T47D (cell line): ENCODE measurements around the gene SBK2.
A peak's percentile ranks its signal among the peaks of the same experiment; 100 is the strongest.

Source experiments
- DNase-seq, 2 experiments: peaks; one replicate each; pipeline versions ENCODE4 v3.0.0 to v3.0.0-alpha.2; 2011 to 2012; ENCODE audit warnings: low read depth in 1 of 2, low spot score in 1 of 2
- JUND ChIP-seq: IDR thresholded peaks from 2 replicates; pipeline ENCODE4 v1.6.1; 2012; ENCODE audit warnings: low read depth
- in situ Hi-C: cut with HindIII; loops from 2 replicates; pipeline ENCODE4 v1.10.0; 2016; ENCODE audit warnings: low sequenced_read_pairs, low pct_unique_long_range_greater_than_20kb

The SBK2 gene

GRCh38 chr19:55525289-55526101 is 11.4 kb downstream of the SBK2 start:
- in situ Hi-C loops, result no loop called here
- TF ChIP-seq JUND, result no peak
- DNase-seq, result no peak

- in situ Hi-C loops, result no loop called here
- no peak for TF ChIP-seq JUND
- no peak for DNase-seq
Measured at GRCh38 chr19:55520691-55521292, 16.1 kb downstream of the SBK2 start.

- TF ChIP-seq JUND, result no peak
- no peak for DNase-seq
- in situ Hi-C loops, result no loop called here
Measured at GRCh38 chr19:55519451-55520311, 17.3 kb downstream of the SBK2 start.

GRCh38 chr19:55516878-55517620 is 19.9 kb downstream of the SBK2 start:
- peak; percentile 91 to 92 for DNase-seq
- in situ Hi-C loops, result no loop called here
- TF ChIP-seq JUND, result no peak

- no peak for TF ChIP-seq JUND
- no peak for DNase-seq
- in situ Hi-C loops, result no loop called here
Measured at GRCh38 chr19:55508120-55508519, 28.8 kb downstream of the SBK2 start.

- TF ChIP-seq JUND, result no peak
- DNase-seq, result no peak
- in situ Hi-C loops, result no loop called here
Measured at GRCh38 chr19:55504981-55505380, 32.0 kb downstream of the SBK2 start.

GRCh38 chr19:55504252-55504603 is 32.7 kb downstream of the SBK2 start:
- DNase-seq, result no peak
- TF ChIP-seq JUND, result no peak
- in situ Hi-C loops, result no loop called here

GRCh38 chr19:55503502-55504251 is 33.3 kb downstream of the SBK2 start:
- TF ChIP-seq JUND, result no peak
- in situ Hi-C loops, result no loop called here
- DNase-seq, result peak; percentile 92 to 95

- TF ChIP-seq JUND, result no peak
- in situ Hi-C loops, result no loop called here
- no peak for DNase-seq
Measured at GRCh38 chr19:55503157-55503501, 33.8 kb downstream of the SBK2 start.

- TF ChIP-seq JUND, result no peak
- in situ Hi-C loops, result no loop called here
- no peak for DNase-seq
Measured at GRCh38 chr19:55502197-55502952, 34.6 kb downstream of the SBK2 start.

- no peak for DNase-seq
- in situ Hi-C loops, result no loop called here
- TF ChIP-seq JUND, result no peak
Measured at GRCh38 chr19:55500368-55500952, 36.5 kb downstream of the SBK2 start.
